Right lobe of liver (tissue), 6 donors: Measurements from ENCODE around the gene FAIM. TPM values are rescaled to one million over a fixed set of nuclear protein-coding genes. Genes with fewer than 3 reads are reported as not detected.
"Not testable (repeated sequence)": the region's sequence is repeated elsewhere in the genome, so short reads cannot be mapped to it uniquely, and the experiment has no call there.

Experiments
- ATAC-seq, 4 donors: fragments of 200-7000 bp; cut with Tn5 transposase; one replicate each; pipeline ENCODE4 v1.9.1; 2020; ENCODE audit warnings: mild to moderate bottlenecking in 4 of 4, moderate library complexity in 4 of 4
- DNase-seq, 3 donors: peaks; one replicate each; pipeline ENCODE4 v3.0.0-alpha.2; 2020
- H3K27ac ChIP-seq, 3 donors: fragments of 200-600 bp; one replicate each; pipeline ENCODE4 v1.8.0; 2022
- H3K27me3 ChIP-seq, 2 donors: fragments of 200-600 bp; one replicate each; pipeline ENCODE4 v1.8.0; 2022
- H3K36me3 ChIP-seq, 4 donors: fragments of 200-600 bp; sonication (generic) in 1 of 4; one replicate each; pipeline versions ENCODE4 v1.5.1 to v1.8.0; 2017 to 2022; ENCODE audit warnings: control low read depth in 1 of 4
- H3K4me1 ChIP-seq, 4 donors: fragments of 200-600 bp; sonication (generic) in 1 of 4; one replicate each; pipeline versions ENCODE4 v1.5.1 to v1.8.0; 2017 to 2022; ENCODE audit warnings: control low read depth in 1 of 4
- H3K4me3 ChIP-seq, 3 donors: fragments of 200-600 bp; one replicate each; pipeline ENCODE4 v1.8.0; 2022
- H3K9me3 ChIP-seq, 4 donors: fragments of 200-600 bp; sonication (generic) in 1 of 4; one replicate each; pipeline versions ENCODE4 v1.5.1 to v1.8.0; 2017 to 2022; ENCODE audit warnings: control low read depth in 1 of 4
- CTCF ChIP-seq, 4 donors: fragments of 200-600 bp in 3 of 4; fragments of 450-650 bp in 1 of 4; IDR thresholded peaks; one replicate each; pipeline versions ENCODE4 v1.5.1 to v1.8.0; 2016 to 2022; ENCODE audit warnings: antibody characterized with exemption in 4 of 4, mild to moderate bottlenecking in 2 of 4
- POLR2A ChIP-seq: fragments of 450-650 bp; IDR thresholded peaks from one replicate; pipeline ENCODE4 v1.6.1; 2017; ENCODE audit warnings: antibody characterized with exemption, mild to moderate bottlenecking
- WGBS: methylation state at CpG from one replicate; pipeline ENCODE4 v1.1.6; 2018; ENCODE audit warnings: low coverage, low lambda C conversion rate; ENCODE audit not compliant: insufficient coverage; ENCODE audit errors: missing lambda C conversion rate; 5-methylcytosine and 5-hydroxymethylcytosine counted together
- intact Hi-C, 2 donors: fragments of 100-400 bp; cut with DNase I; formaldehyde crosslinking; loops; one replicate each; pipeline versions ENCODE4 v1.11.2 to v1.14.1; 2022
- total RNA-seq, 6 experiments: library from RNA; depleted of rRNA in 2 of 6; stranded (reverse); fragments of >200 nt in 2 of 6; fragmentation: NEBNext Ultra II Directional in 3 of 6; extraction: Animal tissue kit (Norgen Biotek cat#: 25700) in 3 of 6; gene quantifications; one replicate each; pipeline versions ENCODE4 v1.1.0 to v1.2.4, GENCODE V29; 2016 to 2023
- donor health status: DM: no; HTN: yes; CAD: no.
- donor health status: DM: no; HTN: no; CAD: no.
- donor health status: DM: no; HTN: no; CAD: no.
- donor health status: DM: no; HTN: yes; CAD: no.
- donor health status: DM: no; HTN: yes; CAD: no.

Gene FAIM
- total RNA-seq, 6 experiments from 2014 or later = 3.3 to 6.1 (median 3.9) TPM

GRCh38 chr3:138598534-138598933 lies 10.0 kb upstream of the FAIM start:
- Histone ChIP-seq H3K4me3 (no peak overlapping the region), H3K9me3 (no peaks in the 10 kb centered on the region), H3K4me1 (peaks cover 0 to 4% (median 0%) of the 10 kb centered on the region in 4 donors), H3K27me3 (no peaks in the 10 kb centered on the region), H3K36me3 (no peaks in the 10 kb centered on the region), H3K27ac (no peak overlapping the region)
- DNase-seq = no peak
- 94% methylated on average over 2 of the region's 3 CpGs for WGBS
- intact Hi-C loops = loop anchor here (5.0 kb wide), 1 partner anchor 319 kb away; no protein-coding TSS in a partner anchor
- ATAC-seq = no peak
- TF ChIP-seq POLR2A (no peak), CTCF (IDR thresholded peaks at IDR 0.05) (no peak)

- Histone ChIP-seq H3K9me3 (no peaks in the 10 kb centered on the region), H3K36me3 (no peaks in the 10 kb centered on the region), H3K27ac (no peak overlapping the region), H3K4me1 (peaks cover 0 to 4% (median 0%) of the 10 kb centered on the region in 4 donors), H3K27me3 (no peaks in the 10 kb centered on the region), H3K4me3 (no peak overlapping the region)
- WGBS = 72% methylated on average over 6 of the region's 8 CpGs
- DNase-seq (no peak), ATAC-seq (no peak)
- no peak for TF ChIP-seq CTCF (IDR thresholded peaks at IDR 0.05)
- TF ChIP-seq POLR2A = no peak
- intact Hi-C loops = no loop called here
These were observed 8.3 kb upstream of the FAIM start for GRCh38 chr3:138600100-138600745.

- 62% methylated on average over 2 of the region's 2 CpGs for WGBS
- intact Hi-C loops, H3K9me3 ChIP-seq, H3K27me3 ChIP-seq, H3K4me3 ChIP-seq, ATAC-seq, H3K36me3 ChIP-seq, H3K4me1 ChIP-seq, H3K27ac ChIP-seq, DNase-seq: not testable (repeated sequence)
These were observed 6.9 kb upstream of the FAIM start for GRCh38 chr3:138601661-138602060.

- H3K36me3 ChIP-seq, intact Hi-C loops, H3K27ac ChIP-seq, H3K4me1 ChIP-seq, H3K9me3 ChIP-seq, H3K27me3 ChIP-seq, DNase-seq, H3K4me3 ChIP-seq, ATAC-seq: not testable (repeated sequence)
- 93% methylated on average over 5 of the region's 5 CpGs for WGBS
These were observed 4.4 kb upstream of the FAIM start for GRCh38 chr3:138604106-138604595.

- ATAC-seq = no peak
- peaks cover 0 to 4% (median 2%) of the 10 kb centered on the region in 4 donors for H3K4me1 ChIP-seq
- H3K9me3 ChIP-seq = no peaks in the 10 kb centered on the region
- intact Hi-C loops = no loop called here
- no peak for TF ChIP-seq POLR2A
- TF ChIP-seq CTCF (IDR thresholded peaks at IDR 0.05) = no peak
- no peak for DNase-seq
- no peak overlapping the region for H3K4me3 ChIP-seq
- no peak overlapping the region for H3K27ac ChIP-seq
- WGBS = 64% methylated on average over 5 of the region's 6 CpGs
- H3K36me3 ChIP-seq = no peaks in the 10 kb centered on the region
- no peaks in the 10 kb centered on the region for H3K27me3 ChIP-seq
These were observed 1.3 kb downstream of the FAIM start for GRCh38 chr3:138609898-138610266.
